ENCODE results near the gene RASL11B.

GRCh38 chr4:52889778-52890520 lies 27.8 kb downstream of the RASL11B start:
- TF ChIP-seq EP300 (IDR thresholded peaks at IDR 0.05) (no peak), CTCF (IDR thresholded peaks at IDR 0.05) (no peak), POLR2A (IDR thresholded peaks at IDR 0.05) (no peak), POLR2AphosphoS5 (IDR thresholded peaks at IDR 0.05) (no peak)

Measured in suprapubic skin (tissue), 4 donors.